ENCODE data around the gene C11orf24.

GRCh38 chr11:68287419-68287818 lies 15.6 kb upstream of the C11orf24 start:
- no peak for TF ChIP-seq CTCF (conservative IDR thresholded peaks at IDR 0.05)
- TF ChIP-seq ZFX (IDR thresholded peaks at IDR 0.05): no peak

Data from C4-2B (cell line).